ENCODE measurements around the gene IFIT5.
"Not testable (repeated sequence)": the region's sequence is repeated elsewhere in the genome, so short reads cannot be mapped to it uniquely, and the experiment has no call there.

Gene IFIT5

DNA sequence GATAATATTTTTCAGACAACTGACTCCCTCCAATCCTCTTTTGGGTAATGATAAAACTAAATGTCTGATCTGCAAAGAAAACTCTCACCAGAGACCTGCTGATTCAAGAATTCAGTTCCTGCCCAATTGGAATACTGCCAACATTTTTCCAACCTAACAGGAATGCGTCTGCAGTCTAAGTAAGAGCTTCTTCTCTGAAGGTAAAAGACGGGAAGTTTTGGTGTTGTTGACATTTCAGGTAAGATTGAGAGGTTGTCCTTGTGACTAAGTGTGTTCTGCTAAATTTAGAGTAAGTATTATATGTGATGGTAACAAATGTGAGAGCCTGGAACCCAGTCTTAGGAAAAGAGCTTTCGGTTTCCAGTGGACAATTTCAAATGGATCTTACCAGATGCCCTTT, 17.6 kb downstream of the IFIT5 start:
- DNase-seq = no peak

DNA sequence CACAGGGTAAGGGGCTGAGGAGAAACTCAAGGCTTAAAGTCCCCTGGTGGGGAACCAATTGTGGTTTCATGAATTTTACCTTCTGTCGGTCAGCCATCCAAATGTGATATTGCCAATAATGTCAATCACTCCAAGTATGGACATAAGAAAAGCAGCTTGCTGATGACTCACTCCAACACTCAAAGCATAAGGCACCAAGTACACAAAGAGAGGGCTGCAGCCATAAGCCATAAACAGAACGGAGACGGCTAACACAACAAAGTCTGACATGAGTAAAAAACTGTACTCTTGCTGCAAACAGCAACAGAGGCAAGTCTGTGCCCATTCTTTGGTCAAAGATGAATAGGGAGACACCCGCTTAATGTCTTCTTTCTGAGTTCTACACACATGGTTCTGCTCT, 24.2 kb downstream of the IFIT5 start:
- no peak for DNase-seq

DNA sequence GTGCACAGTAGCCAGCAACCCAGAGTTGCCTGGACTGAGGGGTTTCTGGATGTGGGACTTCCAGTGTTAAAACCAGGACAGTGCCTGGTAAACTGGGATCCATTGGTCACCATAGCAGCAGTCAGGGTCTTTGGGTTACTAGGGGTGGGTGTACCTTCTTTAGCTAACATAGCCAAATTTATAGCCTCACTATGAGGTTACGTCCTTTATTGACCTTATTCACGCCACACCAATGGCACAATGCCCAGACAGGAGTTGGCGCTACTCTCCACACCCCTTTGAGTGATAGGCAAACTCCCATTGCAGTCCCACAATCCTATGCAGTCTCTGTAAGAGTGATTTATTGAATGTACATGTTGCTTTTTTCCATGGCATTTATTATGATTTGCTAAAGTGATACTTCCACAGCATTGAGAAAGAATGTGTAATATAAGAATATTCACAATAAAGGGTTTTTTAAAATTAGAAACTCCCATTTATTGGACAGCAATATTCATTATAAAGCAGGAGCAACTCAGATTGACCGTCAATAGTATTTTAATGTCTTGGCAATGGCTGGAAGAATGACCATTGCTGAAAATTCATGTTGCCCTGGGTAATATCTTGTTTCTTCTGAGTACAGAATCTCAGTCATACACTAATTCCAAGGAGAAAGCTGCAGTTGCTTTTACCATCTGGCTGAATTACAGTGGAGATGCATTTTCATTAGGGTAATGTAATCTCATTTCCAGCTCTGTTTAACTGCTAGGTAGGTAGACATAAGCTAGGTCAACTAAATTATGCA, 26.1 kb downstream of the IFIT5 start:
- DNase-seq = no peak

DNA sequence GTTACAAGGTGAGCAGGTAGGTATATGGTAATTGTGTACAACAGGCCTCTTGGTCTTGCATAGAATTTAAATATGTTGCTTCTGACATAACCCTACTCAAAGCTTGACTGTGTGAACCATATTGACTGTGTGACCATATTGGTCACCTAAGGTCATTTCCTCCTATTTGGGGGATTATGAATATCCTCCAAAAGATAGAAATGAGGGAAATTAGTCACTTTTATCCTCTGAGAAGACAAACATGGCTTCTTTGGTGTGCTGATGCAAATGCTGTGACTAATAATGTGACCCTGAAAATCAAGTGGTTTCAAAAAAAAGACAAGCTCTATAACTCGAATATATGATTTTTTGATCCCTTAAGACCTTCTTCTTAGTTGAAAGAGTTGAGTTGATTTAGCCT, 27.9 kb downstream of the IFIT5 start:
- DNase-seq = no peak

DNA sequence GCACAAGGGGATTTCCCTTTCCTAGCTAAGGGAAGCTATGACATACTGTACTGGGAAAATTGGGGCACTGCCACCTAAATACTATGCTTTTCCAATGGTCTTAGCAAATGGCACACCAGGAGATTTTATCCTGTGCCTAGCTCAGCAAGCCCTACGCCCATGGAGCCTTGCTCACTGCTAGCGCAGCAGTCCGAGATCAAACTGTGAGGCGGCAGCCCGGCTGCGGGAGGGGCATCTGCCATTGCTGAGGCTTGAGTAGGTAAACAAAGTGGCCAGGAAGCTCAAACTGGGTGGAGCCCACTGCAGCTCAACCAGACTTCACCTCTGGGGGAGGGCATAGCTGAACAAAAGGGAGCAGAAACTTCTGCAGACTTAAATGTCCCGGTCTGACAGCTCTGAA, 30.5 kb downstream of the IFIT5 start:
- DNase-seq = not testable (repeated sequence)

DNA sequence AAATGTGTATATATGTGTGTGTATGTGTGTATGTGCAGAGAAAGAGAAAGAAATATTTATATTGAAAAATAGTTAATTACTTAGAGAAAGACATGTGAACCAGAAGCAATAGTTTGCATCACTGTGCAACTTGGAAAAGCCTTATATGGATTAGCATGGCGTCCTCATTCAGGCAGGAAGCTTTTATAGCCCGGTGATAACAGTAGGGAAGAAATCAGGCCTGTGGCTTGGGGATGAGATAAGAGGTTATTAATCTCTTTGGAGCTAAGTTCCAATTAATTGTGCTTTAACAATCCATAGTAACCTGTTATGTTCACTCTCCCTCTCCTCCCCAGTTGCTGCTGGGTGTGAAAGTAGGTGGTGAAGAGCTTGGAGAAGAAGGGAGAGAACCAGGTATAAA, 36.5 kb downstream of the IFIT5 start:
- no peak for DNase-seq

DNA sequence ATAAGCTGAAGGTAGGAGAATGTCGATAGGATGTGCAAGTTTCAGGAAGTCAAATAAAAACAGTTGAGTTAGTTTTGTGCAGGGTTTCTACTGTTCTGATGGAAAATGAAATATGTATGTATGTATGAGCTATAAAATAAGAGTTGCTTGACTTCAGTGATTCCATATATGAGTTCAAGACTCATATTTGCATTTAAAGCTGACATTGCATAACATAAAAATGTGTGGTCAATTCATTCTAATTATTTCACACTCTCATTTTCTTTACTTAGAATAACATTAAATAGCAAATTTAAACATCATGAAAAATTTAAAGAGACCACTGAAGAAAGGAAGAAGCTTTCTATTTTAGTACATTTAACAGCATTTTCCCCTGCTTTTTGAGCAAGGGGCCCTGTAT, 37.8 kb downstream of the IFIT5 start:
- no peak for DNase-seq

DNA sequence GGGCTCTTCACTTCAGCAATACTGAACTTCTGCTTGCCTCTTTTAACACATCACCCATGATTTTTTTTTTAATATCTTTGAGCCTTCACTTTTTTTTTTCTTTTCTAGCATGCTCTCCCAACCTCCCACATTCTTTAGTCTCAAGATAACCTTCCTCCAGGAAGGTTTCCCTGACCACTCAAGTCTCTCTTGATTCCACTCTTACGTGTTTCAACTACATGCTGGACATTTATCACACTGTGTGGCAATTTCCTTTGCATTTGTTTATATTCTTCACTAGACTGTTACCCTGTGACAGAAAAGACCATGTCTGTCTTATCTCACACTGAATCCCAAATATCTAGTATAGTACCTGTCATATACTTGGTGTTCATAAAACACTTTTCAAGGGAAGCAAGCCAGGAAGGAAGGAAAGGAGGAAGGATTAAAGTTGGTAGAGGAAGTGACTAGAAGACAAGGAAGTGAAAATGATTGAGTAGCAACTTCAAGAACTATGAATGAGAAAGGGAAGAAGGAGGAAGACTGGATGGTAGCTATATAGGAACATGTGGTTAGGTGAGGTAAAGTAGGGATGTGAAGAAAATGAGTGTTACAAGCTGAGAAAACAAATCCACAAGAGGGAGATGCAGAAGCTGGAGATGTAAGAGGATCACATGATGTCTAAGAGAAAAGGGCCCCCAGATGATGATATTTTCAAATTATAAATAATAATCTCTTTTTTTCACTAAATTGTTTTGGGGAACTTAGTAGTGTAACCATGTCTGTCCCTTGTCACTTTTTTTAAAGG, 40.4 kb downstream of the IFIT5 start:
- DNase-seq = peak in 2 of 4 experiments; percentile 17 to 25

DNA sequence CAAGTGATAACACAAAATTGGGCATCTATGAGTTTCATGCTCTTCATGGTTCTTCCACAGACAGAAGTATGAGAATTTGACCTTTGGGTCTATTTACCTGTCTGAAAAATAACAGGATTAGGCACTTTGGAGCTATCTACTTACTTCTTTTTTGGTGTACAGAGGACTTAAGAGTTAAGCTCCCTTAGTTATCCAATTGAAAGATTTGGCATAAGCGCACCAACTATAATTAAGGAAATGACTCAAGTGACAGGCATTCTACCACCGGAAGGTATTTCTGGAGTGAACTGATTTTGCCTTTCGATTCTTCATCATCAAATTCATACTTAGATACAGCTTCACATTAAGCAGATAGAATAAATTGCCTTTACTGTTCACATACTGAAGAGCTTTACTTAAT, 43.9 kb downstream of the IFIT5 start:
- DNase-seq = no peak

DNA sequence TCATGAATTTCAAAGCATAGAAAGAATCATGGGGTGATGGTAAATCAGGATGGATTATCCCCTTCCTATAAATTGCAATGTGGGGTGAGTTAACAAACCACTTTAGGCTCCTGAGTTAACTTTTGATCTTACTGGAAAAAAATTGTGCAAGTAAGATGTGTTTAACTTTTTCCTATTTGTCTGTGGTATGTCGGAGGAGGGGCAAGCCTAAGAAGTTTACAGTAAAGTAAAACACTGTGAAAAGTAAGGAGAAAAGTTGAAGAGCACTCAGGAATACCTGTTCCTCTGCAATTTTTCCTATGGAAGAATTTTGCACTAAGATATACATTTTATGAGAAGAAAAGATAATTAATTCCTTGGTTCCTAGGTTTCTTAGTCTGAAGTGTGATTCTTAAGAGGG, 44.4 kb downstream of the IFIT5 start:
- no peak for DNase-seq

DNA sequence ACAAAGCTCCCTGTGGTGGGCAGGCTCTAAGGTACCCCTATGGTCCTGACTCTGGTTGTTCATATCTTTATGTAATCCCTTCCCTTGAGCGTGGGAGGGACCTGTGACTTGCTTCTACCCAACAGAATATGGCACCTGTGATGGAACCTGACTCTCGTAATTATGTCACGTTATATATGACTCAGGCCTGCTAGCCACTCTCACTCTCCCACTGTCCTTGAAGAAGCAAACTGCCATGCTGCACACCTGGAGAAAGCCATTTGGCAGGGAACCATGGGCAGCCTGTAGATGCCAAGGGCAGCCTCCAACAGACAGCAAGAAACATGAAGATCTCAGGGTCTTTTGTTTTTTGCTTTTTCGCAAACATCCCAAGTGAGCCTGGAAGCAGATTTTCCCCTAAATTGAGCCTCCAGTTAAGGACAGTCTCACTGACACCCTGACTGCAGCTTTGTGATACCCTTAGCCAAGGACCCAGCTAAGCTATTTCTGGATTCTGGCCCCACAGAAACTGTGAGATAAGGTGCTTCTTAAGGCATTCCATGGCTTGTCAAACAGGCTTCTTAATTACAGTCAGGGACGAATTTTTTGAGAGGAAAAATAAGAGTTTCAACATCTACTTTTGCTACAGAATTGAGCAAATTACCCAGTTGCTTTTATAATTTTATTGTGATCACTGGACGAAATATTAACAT, 49.6 kb downstream of the IFIT5 start:
- DNase-seq = no peak

DNA sequence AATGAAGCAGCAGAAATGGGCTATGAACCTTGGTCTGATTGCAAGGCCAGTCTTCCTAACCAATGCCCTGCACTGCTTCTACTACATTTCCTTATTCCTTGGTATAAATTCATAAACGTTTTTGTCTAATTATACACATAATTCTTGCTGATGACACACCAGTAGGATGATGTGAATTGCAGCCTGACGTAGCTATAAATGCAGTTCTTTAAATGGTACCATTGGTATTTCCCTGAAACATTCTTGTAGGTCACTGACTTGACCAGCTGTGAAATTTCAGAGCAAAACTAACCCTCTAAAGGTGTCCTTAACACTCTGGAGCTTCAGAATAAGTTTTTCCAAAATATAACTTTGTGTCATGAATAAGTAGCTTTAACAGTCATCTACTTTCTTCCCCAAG, 50.8 kb downstream of the IFIT5 start:
- no peak for DNase-seq

DNA sequence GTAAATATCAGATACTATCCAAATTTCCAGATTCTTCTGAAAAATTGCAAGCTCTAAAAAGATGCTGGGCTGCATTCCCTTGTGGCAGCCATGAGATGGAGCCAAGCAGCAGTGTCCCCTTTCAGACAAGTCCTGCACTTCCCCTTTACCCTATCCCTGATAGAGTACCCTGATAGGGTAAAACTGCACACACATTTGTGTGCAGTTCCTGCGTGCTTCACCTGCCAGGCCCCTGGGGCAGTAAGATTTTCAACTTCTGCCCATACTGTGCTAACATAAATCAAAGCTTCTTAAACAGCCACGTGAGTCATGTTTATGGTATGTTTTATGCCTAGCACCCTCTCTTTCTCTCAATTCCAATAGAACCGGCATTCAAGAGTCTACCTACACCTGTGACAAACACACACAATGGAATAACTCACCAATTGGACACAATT, 52.2 kb downstream of the IFIT5 start:
- DNase-seq = peak; percentile 24 to 70 (median 68)

DNA sequence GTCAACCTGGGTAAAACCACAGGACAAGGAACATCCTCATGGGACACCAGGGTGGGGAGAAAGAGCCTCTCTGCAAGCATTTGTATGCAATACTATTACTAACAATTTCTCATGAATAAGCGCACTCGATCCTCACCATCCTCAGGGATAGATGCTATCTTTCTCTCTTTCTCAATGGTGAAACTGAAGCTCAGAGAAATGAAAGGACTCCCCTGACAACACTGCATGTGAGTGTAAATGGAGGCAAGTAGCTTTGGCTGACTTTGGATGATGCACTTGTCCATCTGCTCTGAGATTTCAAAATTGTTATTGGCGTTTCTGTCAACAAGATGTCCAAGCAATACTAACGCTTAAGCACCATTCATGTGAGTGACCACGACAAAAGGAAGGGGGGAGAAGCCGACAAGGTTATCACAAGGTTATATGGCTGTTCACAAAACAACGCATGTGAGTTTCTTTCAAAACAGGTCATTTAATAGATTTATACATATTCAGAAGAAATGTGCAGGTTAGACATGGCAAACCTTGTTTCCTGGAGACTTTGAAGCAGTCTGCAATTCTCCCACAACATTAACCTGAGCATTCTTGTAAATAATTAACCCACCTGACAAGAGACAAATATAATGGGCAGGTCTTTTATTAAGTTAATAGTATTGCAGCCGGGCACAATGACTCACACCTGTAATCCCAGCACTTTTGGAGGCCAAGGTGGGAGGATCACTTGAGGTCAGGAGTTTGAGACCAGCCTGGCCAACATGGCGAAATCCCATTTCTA, 54.0 kb downstream of the IFIT5 start:
- DNase-seq = no peak

DNA sequence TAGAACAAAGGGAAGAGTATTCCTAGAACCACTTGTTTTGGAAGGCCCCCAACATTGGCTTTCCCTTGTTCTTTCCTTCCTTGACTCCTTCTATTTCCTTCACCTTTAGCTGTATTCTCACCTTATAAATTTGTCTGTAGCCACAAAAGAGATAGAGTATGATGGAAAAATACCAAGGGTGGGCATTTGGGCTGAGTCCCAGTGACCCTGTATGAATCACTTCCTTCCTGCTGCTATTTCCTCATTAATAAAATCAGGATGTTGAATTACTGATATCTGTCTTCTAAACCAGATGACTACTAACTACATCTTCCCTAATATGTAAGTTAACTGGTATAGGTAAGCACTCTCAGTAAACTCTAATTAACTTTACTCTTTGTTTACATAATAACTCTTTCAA, 55.1 kb downstream of the IFIT5 start:
- peak in 1 of 4 experiments; percentile 10 for DNase-seq

All from suppressor macrophage (primary cell).